PC-9 (cell line): ENCODE data around the gene CPE.

Source experiments
- EZH2 ChIP-seq: fragments of 200-600 bp; sonication (generic); IDR thresholded peaks from 2 replicates; pipeline ENCODE4 v1.8.0; 2017; ENCODE audit warnings: antibody characterized with exemption, low read depth
- TF ChIP-seq, protein P1 (sequence below): fragments of 200-600 bp; sonication (generic); conservative IDR thresholded peaks from 2 replicates; pipeline ENCODE4 v1.6.1; 2017; ENCODE audit warnings: mixed run types, antibody characterized with exemption, mild to moderate bottlenecking, moderate library complexity

DNA sequence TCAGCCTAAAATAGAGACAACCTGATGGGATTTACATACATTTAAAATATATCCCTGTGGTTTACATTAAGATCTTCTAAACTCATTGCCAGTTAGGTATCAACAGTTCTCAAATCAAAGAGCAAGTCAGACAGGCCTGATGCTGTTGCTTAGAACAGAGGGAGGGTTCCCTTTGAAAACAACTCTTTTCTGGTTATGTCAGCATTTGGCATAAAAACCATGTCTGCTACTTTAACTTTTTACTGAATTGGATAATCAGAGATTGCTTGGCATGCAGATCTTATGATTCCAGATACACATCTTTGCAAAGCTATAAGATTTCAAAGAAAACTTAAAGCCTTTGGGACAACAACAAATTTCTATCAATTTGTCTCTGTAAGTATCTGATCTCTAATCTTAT is 140.8 kb downstream of the CPE start:
- TF ChIP-seq, protein P1, sequence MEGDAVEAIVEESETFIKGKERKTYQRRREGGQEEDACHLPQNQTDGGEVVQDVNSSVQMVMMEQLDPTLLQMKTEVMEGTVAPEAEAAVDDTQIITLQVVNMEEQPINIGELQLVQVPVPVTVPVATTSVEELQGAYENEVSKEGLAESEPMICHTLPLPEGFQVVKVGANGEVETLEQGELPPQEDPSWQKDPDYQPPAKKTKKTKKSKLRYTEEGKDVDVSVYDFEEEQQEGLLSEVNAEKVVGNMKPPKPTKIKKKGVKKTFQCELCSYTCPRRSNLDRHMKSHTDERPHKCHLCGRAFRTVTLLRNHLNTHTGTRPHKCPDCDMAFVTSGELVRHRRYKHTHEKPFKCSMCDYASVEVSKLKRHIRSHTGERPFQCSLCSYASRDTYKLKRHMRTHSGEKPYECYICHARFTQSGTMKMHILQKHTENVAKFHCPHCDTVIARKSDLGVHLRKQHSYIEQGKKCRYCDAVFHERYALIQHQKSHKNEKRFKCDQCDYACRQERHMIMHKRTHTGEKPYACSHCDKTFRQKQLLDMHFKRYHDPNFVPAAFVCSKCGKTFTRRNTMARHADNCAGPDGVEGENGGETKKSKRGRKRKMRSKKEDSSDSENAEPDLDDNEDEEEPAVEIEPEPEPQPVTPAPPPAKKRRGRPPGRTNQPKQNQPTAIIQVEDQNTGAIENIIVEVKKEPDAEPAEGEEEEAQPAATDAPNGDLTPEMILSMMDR = no peak
- no peak for TF ChIP-seq EZH2
